ENCODE results near the gene TRIP11. TPM values are rescaled to one million over a fixed set of nuclear protein-coding genes. Genes with fewer than 3 reads are reported as not detected.

TRIP11 gene
- total RNA-seq, 4 donors from 2014 or later: 18.6 to 33.7 (median 26.9) TPM

DNA sequence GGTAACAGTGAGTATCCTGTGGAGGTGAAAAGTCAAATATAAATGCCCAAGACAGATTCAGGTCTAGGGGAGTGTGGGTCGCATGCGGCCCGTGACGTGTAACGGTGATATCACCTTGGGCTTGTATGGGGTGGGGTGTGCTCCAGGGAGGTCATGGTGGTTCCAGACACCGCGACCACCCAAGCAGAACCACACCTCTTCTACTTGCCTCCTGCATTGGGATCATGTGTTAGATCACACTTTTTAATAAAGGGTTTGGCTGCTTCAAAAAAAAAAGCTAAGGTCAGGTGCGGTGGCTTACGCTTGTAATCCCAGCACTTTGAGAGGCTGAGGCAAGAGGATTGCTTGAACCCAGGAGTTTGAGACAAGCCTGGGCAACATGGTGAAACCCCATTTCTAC is 96.9 kb downstream of the TRIP11 start:
- Histone ChIP-seq H3K36me3 (no peaks in the 10 kb centered on the region), H3K9me3 (no peaks in the 10 kb centered on the region), H3K4me3 (no peak overlapping the region), H3K4me1 (peaks cover 0 to 21% (median 6%) of the 10 kb centered on the region in 3 donors), H3K27me3 (peaks cover 0 to 37% (median 0%) of the 10 kb centered on the region in 4 donors), H3K27ac (no peak overlapping the region)
- intact Hi-C loops (cut with DNase I): no loop called here
- no peak for DNase-seq
- TF ChIP-seq POLR2A (IDR thresholded peaks at IDR 0.05): no peak
- TF ChIP-seq, protein P1, sequence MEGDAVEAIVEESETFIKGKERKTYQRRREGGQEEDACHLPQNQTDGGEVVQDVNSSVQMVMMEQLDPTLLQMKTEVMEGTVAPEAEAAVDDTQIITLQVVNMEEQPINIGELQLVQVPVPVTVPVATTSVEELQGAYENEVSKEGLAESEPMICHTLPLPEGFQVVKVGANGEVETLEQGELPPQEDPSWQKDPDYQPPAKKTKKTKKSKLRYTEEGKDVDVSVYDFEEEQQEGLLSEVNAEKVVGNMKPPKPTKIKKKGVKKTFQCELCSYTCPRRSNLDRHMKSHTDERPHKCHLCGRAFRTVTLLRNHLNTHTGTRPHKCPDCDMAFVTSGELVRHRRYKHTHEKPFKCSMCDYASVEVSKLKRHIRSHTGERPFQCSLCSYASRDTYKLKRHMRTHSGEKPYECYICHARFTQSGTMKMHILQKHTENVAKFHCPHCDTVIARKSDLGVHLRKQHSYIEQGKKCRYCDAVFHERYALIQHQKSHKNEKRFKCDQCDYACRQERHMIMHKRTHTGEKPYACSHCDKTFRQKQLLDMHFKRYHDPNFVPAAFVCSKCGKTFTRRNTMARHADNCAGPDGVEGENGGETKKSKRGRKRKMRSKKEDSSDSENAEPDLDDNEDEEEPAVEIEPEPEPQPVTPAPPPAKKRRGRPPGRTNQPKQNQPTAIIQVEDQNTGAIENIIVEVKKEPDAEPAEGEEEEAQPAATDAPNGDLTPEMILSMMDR (IDR thresholded peaks at IDR 0.05): no peak
- 89 to 96% methylated on average over 9 of the region's 9 CpGs for WGBS, 2 donors

DNA sequence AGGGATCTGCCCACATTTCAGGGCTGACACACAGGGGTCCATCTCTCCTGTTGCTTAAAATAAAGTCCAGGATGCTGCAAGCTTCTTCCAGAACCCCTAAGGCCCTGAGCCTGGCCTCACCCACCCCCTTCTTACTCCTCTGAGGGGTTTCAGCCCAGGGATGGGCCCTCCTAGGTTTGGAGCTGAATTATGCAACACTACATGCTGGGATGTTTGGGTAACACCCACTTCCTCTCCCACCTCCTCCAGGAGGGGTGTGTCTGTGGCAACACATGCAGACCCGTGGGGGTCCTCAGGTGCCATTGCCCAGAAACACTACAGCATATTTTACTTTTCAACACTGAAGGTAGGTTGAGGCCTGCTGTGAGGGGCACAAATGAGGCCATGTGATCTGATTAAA is 97.7 kb downstream of the TRIP11 start:
- H3K36me3 ChIP-seq: peaks cover 0 to under 1% (median 0%) of the 10 kb centered on the region in 3 donors
- H3K27me3 ChIP-seq: peaks cover 0 to 29% (median 0%) of the 10 kb centered on the region in 4 donors
- H3K9me3 ChIP-seq: no peaks in the 10 kb centered on the region
- no peak overlapping the region for H3K27ac ChIP-seq
- WGBS, 2 donors: 71% methylated on average over 1 of the region's 1 CpG; no CpG with 5 or more reads in 1 of the 2 donors
- H3K4me1 ChIP-seq: peaks cover 0 to 13% (median 5%) of the 10 kb centered on the region in 3 donors
- no peak for DNase-seq
- H3K4me3 ChIP-seq: no peak overlapping the region
- TF ChIP-seq, protein P1 (IDR thresholded peaks at IDR 0.05): no peak
- no peak for TF ChIP-seq POLR2A (IDR thresholded peaks at IDR 0.05)
- intact Hi-C loops (cut with DNase I): no loop called here

DNA sequence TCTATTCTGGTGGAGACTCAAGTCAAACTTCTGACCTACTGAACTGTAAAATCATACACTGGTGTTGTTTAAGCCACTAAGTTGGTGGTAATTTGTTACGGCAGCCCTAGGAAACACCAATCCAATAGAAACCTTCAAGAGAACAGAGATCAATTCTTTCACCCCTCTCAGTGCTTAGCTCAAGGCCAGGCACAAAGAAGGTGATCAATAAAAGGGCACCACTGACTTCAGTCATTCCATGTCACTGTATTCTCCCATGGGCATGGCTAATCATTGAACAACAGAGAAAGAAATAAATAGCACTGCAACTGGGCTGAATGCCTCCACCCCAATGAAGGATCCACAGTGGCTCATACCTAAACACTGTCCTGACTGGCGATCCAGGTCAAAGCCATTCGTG is 99.7 kb downstream of the TRIP11 start:
- H3K4me1 ChIP-seq: no peaks in the 10 kb centered on the region
- H3K9me3 ChIP-seq: no peaks in the 10 kb centered on the region
- peaks cover 0 to 10% (median 0%) of the 10 kb centered on the region in 4 donors for H3K27me3 ChIP-seq
- WGBS, 2 donors: 81 to 94% methylated on average over 3 of the region's 3 CpGs
- H3K4me3 ChIP-seq: no peak overlapping the region
- no peak overlapping the region for H3K27ac ChIP-seq
- intact Hi-C loops (cut with DNase I): no loop called here
- TF ChIP-seq, protein P1 (IDR thresholded peaks at IDR 0.05): no peak
- no peak for TF ChIP-seq POLR2A (IDR thresholded peaks at IDR 0.05)
- no peak for DNase-seq
- H3K36me3 ChIP-seq: peaks cover 0 to 7% (median 0%) of the 10 kb centered on the region in 3 donors

DNA sequence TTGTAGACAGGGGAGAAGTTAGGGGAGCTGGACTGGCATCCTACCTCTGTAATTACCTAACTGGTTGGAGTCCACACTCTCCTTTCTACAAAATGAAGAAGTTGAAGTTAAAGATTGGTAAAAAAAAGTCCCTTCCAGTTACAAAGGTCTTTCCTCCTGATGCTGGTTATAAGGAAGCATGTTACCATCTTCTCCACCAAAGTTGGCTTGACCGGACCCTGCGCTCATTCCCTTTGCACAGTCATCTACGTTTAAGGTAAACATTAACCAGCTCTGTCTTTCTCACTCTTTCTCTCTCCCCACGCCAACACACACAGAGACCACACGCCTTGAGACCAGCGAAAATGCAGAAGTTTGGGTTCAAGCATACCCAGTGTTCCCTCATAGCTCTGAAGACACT is 104.3 kb downstream of the TRIP11 start:
- 80 to 94% methylated on average over 6 of the region's 6 CpGs for WGBS, 2 donors
- intact Hi-C loops (cut with DNase I): no loop called here

DNA sequence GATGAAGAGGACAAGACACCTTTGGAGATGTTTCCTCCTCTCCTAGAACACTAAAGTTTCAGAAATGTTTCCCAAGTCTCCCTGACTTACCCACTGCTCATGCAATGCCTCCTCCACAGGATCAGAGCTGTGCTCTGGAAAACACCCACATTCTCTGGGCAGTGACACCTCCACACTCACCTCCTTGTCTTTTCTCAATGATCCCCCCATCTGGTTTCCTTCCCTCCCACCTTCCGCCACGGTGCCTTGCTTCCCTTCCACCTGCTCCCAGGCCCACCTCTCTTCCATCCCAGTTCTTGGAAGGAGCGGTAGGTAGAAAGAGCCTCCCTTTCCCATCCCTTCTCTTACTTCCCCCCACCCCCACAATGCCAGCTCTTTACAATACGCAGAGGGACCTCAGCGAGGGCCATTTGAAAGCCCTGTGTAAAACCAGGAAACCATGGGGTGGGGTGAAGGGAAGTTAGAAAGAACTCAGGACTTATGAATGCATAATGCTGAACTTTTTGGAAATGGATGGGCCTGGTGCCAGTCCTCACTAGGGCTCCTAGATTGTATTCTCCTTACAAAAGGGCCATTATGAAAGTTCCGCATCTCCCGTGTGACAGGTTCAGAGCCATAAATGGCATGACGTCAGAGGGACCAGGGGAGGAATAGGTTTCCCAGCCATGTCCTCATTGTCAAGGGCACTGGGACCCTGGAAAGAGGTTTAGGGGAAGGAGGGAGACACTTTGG is 105.1 kb downstream of the TRIP11 start:
- intact Hi-C loops (cut with DNase I): no loop called here
- Histone ChIP-seq H3K27ac (no peak overlapping the region), H3K27me3 (peaks cover 0 to 4% (median 0%) of the 10 kb centered on the region in 4 donors), H3K4me1 (no peaks in the 10 kb centered on the region), H3K36me3 (peaks cover 0 to 7% (median 0%) of the 10 kb centered on the region in 3 donors), H3K9me3 (no peaks in the 10 kb centered on the region), H3K4me3 (no peak overlapping the region)
- 68 to 85% methylated on average over 3 to 8 of the region's 8 CpGs for WGBS, 2 donors
- no peak for DNase-seq
- TF ChIP-seq, protein P1 (IDR thresholded peaks at IDR 0.05): no peak
- TF ChIP-seq POLR2A (IDR thresholded peaks at IDR 0.05): no peak

More for the DNA sequence above, 104.3 kb downstream of the TRIP11 start:
- no peak for DNase-seq
- H3K4me1 ChIP-seq: no peaks in the 10 kb centered on the region
- peaks cover 0 to 7% (median 0%) of the 10 kb centered on the region in 3 donors for H3K36me3 ChIP-seq
- no peak overlapping the region for H3K4me3 ChIP-seq
- no peak overlapping the region for H3K27ac ChIP-seq
- no peak for TF ChIP-seq POLR2A (IDR thresholded peaks at IDR 0.05)
- TF ChIP-seq, protein P1 (IDR thresholded peaks at IDR 0.05): no peak
- no peaks in the 10 kb centered on the region for H3K9me3 ChIP-seq
- H3K27me3 ChIP-seq: peaks cover 0 to 4% (median 0%) of the 10 kb centered on the region in 4 donors

Measured in esophagus squamous epithelium (tissue), 5 donors.